Measurements from ENCODE around the gene C9orf72. TPM values are rescaled to one million over a fixed set of nuclear protein-coding genes. Genes with fewer than 3 reads are reported as not detected.
"Not testable (repeated sequence)": the region's sequence is repeated elsewhere in the genome, so short reads cannot be mapped to it uniquely, and the experiment has no call there.

The C9orf72 gene
- 10 to 100 TPM in 2 of 4 donors, 1 to 10 TPM in 2; 6.6 to 19.5 (median 8.6) TPM for total RNA-seq

- H3K4me1 ChIP-seq, result peaks cover 9 to 29% (median 10%) of the 10 kb centered on the region in 3 donors
- no peak for DNase-seq
- TF ChIP-seq, protein P1, sequence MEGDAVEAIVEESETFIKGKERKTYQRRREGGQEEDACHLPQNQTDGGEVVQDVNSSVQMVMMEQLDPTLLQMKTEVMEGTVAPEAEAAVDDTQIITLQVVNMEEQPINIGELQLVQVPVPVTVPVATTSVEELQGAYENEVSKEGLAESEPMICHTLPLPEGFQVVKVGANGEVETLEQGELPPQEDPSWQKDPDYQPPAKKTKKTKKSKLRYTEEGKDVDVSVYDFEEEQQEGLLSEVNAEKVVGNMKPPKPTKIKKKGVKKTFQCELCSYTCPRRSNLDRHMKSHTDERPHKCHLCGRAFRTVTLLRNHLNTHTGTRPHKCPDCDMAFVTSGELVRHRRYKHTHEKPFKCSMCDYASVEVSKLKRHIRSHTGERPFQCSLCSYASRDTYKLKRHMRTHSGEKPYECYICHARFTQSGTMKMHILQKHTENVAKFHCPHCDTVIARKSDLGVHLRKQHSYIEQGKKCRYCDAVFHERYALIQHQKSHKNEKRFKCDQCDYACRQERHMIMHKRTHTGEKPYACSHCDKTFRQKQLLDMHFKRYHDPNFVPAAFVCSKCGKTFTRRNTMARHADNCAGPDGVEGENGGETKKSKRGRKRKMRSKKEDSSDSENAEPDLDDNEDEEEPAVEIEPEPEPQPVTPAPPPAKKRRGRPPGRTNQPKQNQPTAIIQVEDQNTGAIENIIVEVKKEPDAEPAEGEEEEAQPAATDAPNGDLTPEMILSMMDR (IDR thresholded peaks at IDR 0.05), result peak in 1 of 6 experiments; percentile 13
- TF ChIP-seq POLR2A (IDR thresholded peaks at IDR 0.05), result peak in 3 of 4 donors; percentile 57 to 89 (median 87)
- peak within 1 kb of the TSS; percentile 63 to 81 (median 78) for H3K4me3 ChIP-seq
- intact Hi-C loops (cut with DNase I), result no loop called here
- WGBS, 2 donors, result 0% methylated on average over 1 to 3 of the region's 72 CpGs
- H3K27ac ChIP-seq, result peak within 1 kb of the TSS; percentile 94 to 99 (median 99)
- H3K27me3 ChIP-seq, result no peaks in the 10 kb centered on the region
- H3K36me3 ChIP-seq, result no peaks in the 10 kb centered on the region
- H3K9me3 ChIP-seq, result no peaks in the 10 kb centered on the region
These were observed at the start of gene C9orf72 for GRCh38 chr9:27572918-27573633. C9orf72 (minus strand) TSS chr9:27573481; CDS start chr9:27567120, 6,361 bp downstream.

DNA sequence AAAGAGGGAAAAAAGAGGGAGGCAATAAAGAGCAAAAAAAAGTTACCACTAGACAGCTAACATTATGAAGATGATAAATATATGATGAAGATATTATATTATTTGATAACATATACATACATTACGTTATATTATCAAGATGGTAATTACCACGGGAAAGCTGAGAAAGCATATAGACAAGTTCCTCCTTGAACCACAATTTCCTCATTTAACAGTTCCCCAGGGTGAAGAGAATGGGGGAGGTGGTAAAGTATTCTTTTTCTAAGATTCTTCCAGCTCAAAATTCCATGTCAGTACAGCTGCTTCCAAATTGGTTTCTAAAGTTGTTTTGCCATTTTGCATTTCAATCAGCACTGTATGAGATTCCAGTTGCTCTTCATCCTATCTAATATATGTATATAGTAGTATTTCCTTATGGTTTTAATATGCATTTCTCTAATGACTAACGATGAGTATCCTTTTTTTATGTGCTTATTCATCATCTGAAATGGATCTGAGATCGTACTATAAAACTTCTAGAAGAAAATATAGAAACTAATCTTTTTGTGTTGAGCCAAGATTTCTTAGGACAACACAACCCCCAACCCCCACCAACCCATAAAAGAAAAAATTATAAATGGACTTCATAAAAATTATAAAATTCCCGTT, 49.5 kb upstream of the C9orf72 start:
- WGBS, 2 donors, result 52 to 61% methylated on average over 5 of the region's 5 CpGs
- intact Hi-C loops (cut with DNase I), result no loop called here
- H3K9me3 ChIP-seq, result no peaks in the 10 kb centered on the region
- no peak overlapping the region for H3K27ac ChIP-seq
- TF ChIP-seq POLR2A (IDR thresholded peaks at IDR 0.05), result no peak
- TF ChIP-seq, protein P1 (IDR thresholded peaks at IDR 0.05), result no peak
- H3K36me3 ChIP-seq, result no peaks in the 10 kb centered on the region
- H3K27me3 ChIP-seq, result no peaks in the 10 kb centered on the region
- peaks cover 0 to 9% (median 0%) of the 10 kb centered on the region in 3 donors for H3K4me1 ChIP-seq
- no peak for DNase-seq
- no peak overlapping the region for H3K4me3 ChIP-seq

- WGBS, 2 donors, result 83 to 84% methylated on average over 5 to 6 of the region's 6 CpGs
- no peak overlapping the region for H3K27ac ChIP-seq
These were observed 46.5 kb upstream of the C9orf72 start for GRCh38 chr9:27619743-27620142.

DNA sequence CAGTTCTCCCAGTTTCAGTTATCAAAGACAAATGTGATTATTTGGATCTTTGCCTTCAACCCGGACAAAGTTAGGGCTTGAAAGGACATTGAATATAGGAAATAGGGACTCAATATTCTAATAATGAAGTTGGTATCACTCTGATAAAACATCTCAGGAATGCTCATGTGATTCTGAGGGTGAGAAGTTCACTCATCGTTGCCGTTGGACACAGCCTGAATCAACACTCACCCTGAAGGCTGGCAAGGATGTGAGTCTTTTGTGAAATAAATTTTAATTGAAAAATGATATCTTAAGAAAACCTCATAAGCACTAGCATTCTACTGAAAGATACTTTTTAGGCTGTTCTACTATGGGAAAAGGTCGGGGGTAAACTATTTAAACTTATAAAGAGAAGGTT, 44.8 kb upstream of the C9orf72 start:
- intact Hi-C loops (cut with DNase I), result no loop called here
- Histone ChIP-seq H3K27ac (no peak overlapping the region), H3K27me3 (peaks cover 0 to 12% (median 0%) of the 10 kb centered on the region in 4 donors), H3K4me1 (no peaks in the 10 kb centered on the region), H3K9me3 (no peaks in the 10 kb centered on the region), H3K36me3 (no peaks in the 10 kb centered on the region), H3K4me3 (no peak overlapping the region)
- TF ChIP-seq, protein P1 (IDR thresholded peaks at IDR 0.05), result no peak
- TF ChIP-seq POLR2A (IDR thresholded peaks at IDR 0.05), result no peak
- DNase-seq, result no peak
- 52 to 64% methylated on average over 4 of the region's 4 CpGs for WGBS, 2 donors

More at GRCh38 chr9:27619743-27620142, 46.5 kb upstream of the C9orf72 start:
- Histone ChIP-seq H3K4me1 (no peaks in the 10 kb centered on the region), H3K36me3 (no peaks in the 10 kb centered on the region), H3K9me3 (no peaks in the 10 kb centered on the region), H3K4me3 (no peak overlapping the region), H3K27me3 (peaks cover 0 to 5% (median 0%) of the 10 kb centered on the region in 4 donors)
- intact Hi-C loops (cut with DNase I), result no loop called here
- no peak for TF ChIP-seq POLR2A (IDR thresholded peaks at IDR 0.05)
- TF ChIP-seq, protein P1 (IDR thresholded peaks at IDR 0.05), result no peak
- no peak for DNase-seq

DNA sequence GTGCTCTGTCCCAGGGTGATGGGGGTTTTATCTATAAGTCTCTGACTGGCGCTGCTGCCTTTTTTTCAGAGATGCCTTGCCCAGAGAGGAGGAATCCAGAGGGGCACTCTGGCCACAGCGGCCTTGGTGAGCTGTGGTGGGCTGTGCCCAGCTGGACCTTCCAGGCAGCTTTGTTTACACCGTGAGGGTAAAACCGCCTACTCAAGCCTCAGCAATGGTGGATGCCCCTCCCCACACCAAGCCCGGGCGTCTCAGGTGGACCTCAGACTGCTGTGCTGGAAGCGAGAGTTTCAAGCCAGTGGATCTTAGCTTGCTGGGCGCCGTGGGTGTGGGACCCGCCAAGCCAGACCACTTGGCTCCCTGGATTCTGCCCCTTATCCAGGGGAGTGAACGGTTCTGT, 41.3 kb upstream of the C9orf72 start:
- Histone ChIP-seq H3K27me3 (peaks cover 0 to 12% (median 0%) of the 10 kb centered on the region in 4 donors), H3K36me3 (no peaks in the 10 kb centered on the region), H3K4me1 (no peaks in the 10 kb centered on the region), H3K9me3 (no peaks in the 10 kb centered on the region), H3K27ac (no peak overlapping the region), H3K4me3 (no peak overlapping the region)
- TF ChIP-seq, protein P1 (IDR thresholded peaks at IDR 0.05), result no peak
- no peak for TF ChIP-seq POLR2A (IDR thresholded peaks at IDR 0.05)
- DNase-seq, result no peak
- 67% methylated on average over 1 of the region's 11 CpGs; no CpG with 5 or more reads in 1 of the 2 donors for WGBS, 2 donors
- intact Hi-C loops (cut with DNase I), result no loop called here

GRCh38 chr9:27612036-27612435, 38.8 kb upstream of the C9orf72 start:
- DNase-seq; H3K4me3 ChIP-seq; intact Hi-C loops (cut with DNase I); H3K4me1 ChIP-seq; H3K27ac ChIP-seq; H3K36me3 ChIP-seq; H3K9me3 ChIP-seq: not testable (repeated sequence)
- WGBS, 2 donors, result 68 to 77% methylated on average over 4 of the region's 4 CpGs
- peaks cover 0 to 12% (median 0%) of the 10 kb centered on the region in 4 donors for H3K27me3 ChIP-seq
